WTC11 (cell line): Measurements from ENCODE around the gene MRPL55. TPM values are rescaled to one million over a fixed set of nuclear protein-coding genes. Genes with fewer than 3 reads are reported as not detected.

ENCODE experiments used
- ATAC-seq: fragments of 200-7000 bp; cut with Tn5 transposase; 2 replicates; pipeline ENCODE4 v1.10.0; 2021; ENCODE audit warnings: mild to moderate bottlenecking, moderate library complexity
- CTCF ChIA-PET: fragments of 300-600 bp; sonication (Branson Sonifier 250); formaldehyde crosslinking; loops from one replicate; lab custom pipeline; 2021; ENCODE audit warnings: antibody characterized with exemption; lab: Charles Lee
- POLR2A ChIA-PET: fragments of 350-600 bp; sonication (Branson Sonifier 250); formaldehyde crosslinking; loops from one replicate; lab custom pipeline; 2021; ENCODE audit warnings: antibody characterized with exemption; lab: Charles Lee
- DNase-seq: peaks from one replicate; pipeline ENCODE4 v3.0.0; 2021; ENCODE audit warnings: low spot score
- H3K27ac Mint-ChIP-seq: 2 replicates; pipeline ENCODE4 v1.8.0; 2021; ENCODE audit warnings: mixed read lengths
- H3K27me3 Mint-ChIP-seq: 2 replicates; pipeline ENCODE4 v1.8.0; 2021; ENCODE audit warnings: low read depth, mild to moderate bottlenecking, moderate library complexity, mixed read lengths
- H3K36me3 Mint-ChIP-seq: 2 replicates; pipeline ENCODE4 v1.8.0; 2021; ENCODE audit warnings: mixed read lengths
- H3K4me1 Mint-ChIP-seq: 2 replicates; pipeline ENCODE4 v1.8.0; 2022; ENCODE audit warnings: mixed read lengths
- H3K4me3 Mint-ChIP-seq: 2 replicates; pipeline ENCODE4 v1.8.0; 2021; ENCODE audit warnings: mild to moderate bottlenecking, moderate library complexity, mixed read lengths
- H3K9me3 Mint-ChIP-seq: 2 replicates; pipeline ENCODE4 v1.8.0; 2021; ENCODE audit warnings: mixed read lengths
- ATF2 ChIP-seq: sonication (generic); formaldehyde crosslinking; IDR thresholded peaks from 2 replicates; pipeline ENCODE4 v1.8.1; 2022; ENCODE audit warnings: low read depth, missing genetic modification reagents, borderline replicate concordance
- ATF3 ChIP-seq: sonication (generic); formaldehyde crosslinking; conservative IDR thresholded peaks from 2 replicates; pipeline ENCODE4 v1.8.1; 2022; ENCODE audit warnings: mild to moderate bottlenecking, missing genetic modification reagents
- FOXP1 ChIP-seq: sonication (generic); formaldehyde crosslinking; IDR thresholded peaks from 2 replicates; pipeline ENCODE4 v1.8.0; 2022; ENCODE audit warnings: missing genetic modification reagents, mild to moderate bottlenecking, moderate library complexity, borderline replicate concordance
- GABPB1 ChIP-seq: sonication (generic); formaldehyde crosslinking; IDR thresholded peaks from 2 replicates; pipeline ENCODE4 v1.8.1; 2023; ENCODE audit warnings: mild to moderate bottlenecking, missing genetic modification reagents
- IRF1 ChIP-seq: sonication (generic); formaldehyde crosslinking; IDR thresholded peaks from 2 replicates; pipeline ENCODE4 v1.8.0; 2023; ENCODE audit warnings: missing genetic modification reagents
- KAT7 ChIP-seq: sonication (generic); formaldehyde crosslinking; IDR thresholded peaks from 2 replicates; pipeline ENCODE4 v1.8.1; 2023; ENCODE audit warnings: missing genetic modification reagents, mild to moderate bottlenecking, borderline replicate concordance
- NR1H2 ChIP-seq: sonication (generic); formaldehyde crosslinking; IDR thresholded peaks from 2 replicates; pipeline ENCODE4 v1.9.0; 2021; ENCODE audit warnings: mild to moderate bottlenecking, moderate library complexity, missing genetic modification reagents
- NR2C2 ChIP-seq: sonication (generic); formaldehyde crosslinking; IDR thresholded peaks from 2 replicates; pipeline ENCODE4 v1.8.0; 2022; ENCODE audit warnings: mild to moderate bottlenecking, missing genetic modification reagents
- PREB ChIP-seq: sonication (generic); formaldehyde crosslinking; IDR thresholded peaks from 2 replicates; pipeline ENCODE4 v1.8.1; 2022; ENCODE audit warnings: mild to moderate bottlenecking, missing genetic modification reagents, moderate library complexity, borderline replicate concordance
- PRRX2 ChIP-seq: fragments of 250-450 bp; sonication (Bioruptor Pico); IDR thresholded peaks from 2 replicates; pipeline ENCODE4 v1.8.0; 2021; ENCODE audit warnings: mild to moderate bottlenecking
- TCF7 ChIP-seq: sonication (generic); formaldehyde crosslinking; IDR thresholded peaks from 2 replicates; pipeline ENCODE4 v1.8.0; 2022; ENCODE audit warnings: mild to moderate bottlenecking, low read depth, missing genetic modification reagents, moderate library complexity
- TP53 ChIP-seq: sonication (generic); formaldehyde crosslinking; IDR thresholded peaks from 2 replicates; pipeline ENCODE4 v1.8.1; 2023; ENCODE audit warnings: mild to moderate bottlenecking, missing genetic modification reagents
- ZBTB21 ChIP-seq: sonication (generic); formaldehyde crosslinking; IDR thresholded peaks from 2 replicates; pipeline ENCODE4 v1.8.1; 2023; ENCODE audit warnings: mild to moderate bottlenecking, missing genetic modification reagents, borderline replicate concordance
- ZNF121 ChIP-seq: sonication (generic); formaldehyde crosslinking; IDR thresholded peaks from 2 replicates; pipeline ENCODE4 v1.8.0; 2023; ENCODE audit warnings: missing genetic modification reagents
- ZNF232 ChIP-seq: sonication (generic); formaldehyde crosslinking; IDR thresholded peaks from 2 replicates; pipeline ENCODE4 v1.8.0; 2022; ENCODE audit warnings: mild to moderate bottlenecking, missing genetic modification reagents
- ZNF263 ChIP-seq: sonication (generic); formaldehyde crosslinking; IDR thresholded peaks from 2 replicates; pipeline ENCODE4 v1.8.1; 2022; ENCODE audit warnings: low read depth, mild to moderate bottlenecking, moderate library complexity, missing genetic modification reagents
- ZNF281 ChIP-seq: sonication (generic); formaldehyde crosslinking; IDR thresholded peaks from 2 replicates; pipeline ENCODE4 v1.8.0; 2023; ENCODE audit warnings: mild to moderate bottlenecking, missing genetic modification reagents
- ZNF317 ChIP-seq: sonication (generic); formaldehyde crosslinking; IDR thresholded peaks from 2 replicates; pipeline ENCODE4 v1.8.1; 2023; ENCODE audit warnings: low read depth, mild to moderate bottlenecking, moderate library complexity, missing genetic modification reagents, borderline replicate concordance
- total RNA-seq: library from RNA; stranded (reverse); gene quantifications from 3 replicates; pipeline ENCODE4 v1.2.3, GENCODE V29; 2021
- TF ChIP-seq, protein P1 (sequence below): sonication (generic); formaldehyde crosslinking; IDR thresholded peaks from 2 replicates; pipeline ENCODE4 v1.8.1; 2022; ENCODE audit warnings: low read depth, mild to moderate bottlenecking, moderate library complexity, missing genetic modification reagents, borderline replicate concordance
- TF ChIP-seq, protein P2 (sequence below): fragments of 250-450 bp; sonication (Bioruptor Pico); IDR thresholded peaks from 2 replicates; pipeline ENCODE4 v1.9.0; 2021; ENCODE audit warnings: mild to moderate bottlenecking
- TF ChIP-seq, protein P3 (sequence below): fragments of 250-450 bp; sonication (Bioruptor Pico); conservative IDR thresholded peaks from 2 replicates; pipeline ENCODE4 v1.9.0; 2021; ENCODE audit warnings: mild to moderate bottlenecking
- TF ChIP-seq, protein P4 (sequence below): fragments of 250-450 bp; sonication (Bioruptor Pico); IDR thresholded peaks from 2 replicates; pipeline ENCODE4 v1.9.0; 2021; ENCODE audit warnings: moderate library complexity, mild to moderate bottlenecking, inconsistent platforms, borderline replicate concordance

Gene MRPL55
- total RNA-seq, 1 experiment from 2014 or later = 66.9 TPM

GRCh38 chr1:228151180-228151925 is 42.3 kb upstream of the MRPL55 start:
- ChIA-PET CTCF (interaction anchor here (0.9 to 1.5 kb wide), 2 partner anchors 21 to 23 kb away, joined by 3 to 5 read pairs; no protein-coding TSS in a partner anchor), POLR2A (interaction anchor here (1.3 kb wide), 2 partner anchors 12 to 14 kb away, joined by 3 to 4 read pairs; partner anchors contain the start of gene IBA57)
- no peak overlapping the region for H3K4me3 Mint-ChIP-seq
- ATAC-seq (no peak), DNase-seq (peak; percentile 6)
- H3K9me3 Mint-ChIP-seq = no peaks in the 10 kb centered on the region
- H3K27ac Mint-ChIP-seq = 0 out of 2 replicates have a peak overlapping the region, but pooled peaks have one; percentile 8
- no peaks in the 10 kb centered on the region for H3K36me3 Mint-ChIP-seq
- no peak for TF ChIP-seq ZNF317
- no peak for TF ChIP-seq PRRX2 (CRISPR knock-in tag)
- no peak for TF ChIP-seq TP53
- no peak for TF ChIP-seq ATF2
- TF ChIP-seq NR1H2 (CRISPR knock-in tag) = no peak
- TF ChIP-seq, protein P1, sequence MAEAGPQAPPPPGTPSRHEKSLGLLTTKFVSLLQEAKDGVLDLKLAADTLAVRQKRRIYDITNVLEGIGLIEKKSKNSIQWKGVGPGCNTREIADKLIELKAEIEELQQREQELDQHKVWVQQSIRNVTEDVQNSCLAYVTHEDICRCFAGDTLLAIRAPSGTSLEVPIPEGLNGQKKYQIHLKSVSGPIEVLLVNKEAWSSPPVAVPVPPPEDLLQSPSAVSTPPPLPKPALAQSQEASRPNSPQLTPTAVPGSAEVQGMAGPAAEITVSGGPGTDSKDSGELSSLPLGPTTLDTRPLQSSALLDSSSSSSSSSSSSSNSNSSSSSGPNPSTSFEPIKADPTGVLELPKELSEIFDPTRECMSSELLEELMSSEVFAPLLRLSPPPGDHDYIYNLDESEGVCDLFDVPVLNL (CRISPR knock-in tag) = no peak
- TF ChIP-seq, protein P2, sequence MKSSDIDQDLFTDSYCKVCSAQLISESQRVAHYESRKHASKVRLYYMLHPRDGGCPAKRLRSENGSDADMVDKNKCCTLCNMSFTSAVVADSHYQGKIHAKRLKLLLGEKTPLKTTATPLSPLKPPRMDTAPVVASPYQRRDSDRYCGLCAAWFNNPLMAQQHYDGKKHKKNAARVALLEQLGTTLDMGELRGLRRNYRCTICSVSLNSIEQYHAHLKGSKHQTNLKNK (CRISPR knock-in tag) = no peak
- no peak for TF ChIP-seq FOXP1
- no peak for TF ChIP-seq ZBTB21 (CRISPR knock-in tag)
- no peak for TF ChIP-seq ZNF232
- TF ChIP-seq, protein P3, sequence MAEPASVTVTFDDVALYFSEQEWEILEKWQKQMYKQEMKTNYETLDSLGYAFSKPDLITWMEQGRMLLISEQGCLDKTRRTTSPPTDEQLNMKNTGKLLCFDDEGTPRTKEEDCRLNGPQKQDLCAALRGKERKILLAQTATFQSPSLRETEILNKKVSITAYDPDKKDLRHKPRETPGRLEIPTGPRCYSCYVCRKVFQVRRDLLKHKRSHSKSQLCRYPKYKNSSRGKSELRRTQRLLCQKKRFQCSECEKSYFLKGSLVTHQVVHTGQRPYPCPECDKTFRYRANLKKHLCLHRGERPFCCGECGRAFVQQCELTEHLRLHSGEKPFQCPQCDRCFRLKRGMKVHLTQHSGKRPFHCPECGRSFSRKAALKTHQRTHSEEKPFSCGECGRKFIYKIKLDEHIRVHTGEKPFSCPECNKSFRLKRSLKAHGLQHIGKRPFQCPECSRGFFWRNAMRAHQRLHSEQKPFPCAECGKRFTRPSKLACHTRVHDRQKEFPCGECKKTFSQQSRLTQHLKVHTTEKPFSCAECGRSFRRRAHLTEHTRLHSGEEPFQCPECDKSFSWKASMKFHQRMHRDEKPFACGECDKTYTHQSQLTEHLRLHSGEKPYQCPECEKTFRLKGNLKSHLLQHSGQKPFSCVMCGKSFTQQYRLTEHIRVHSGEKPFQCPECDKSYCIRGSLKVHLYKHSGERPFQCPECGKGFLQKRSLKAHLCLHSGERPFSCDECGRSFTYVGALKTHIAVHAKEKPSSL (CRISPR knock-in tag) = no peak
- no peak for TF ChIP-seq GABPB1 (CRISPR knock-in tag)
- TF ChIP-seq ZNF121 (CRISPR knock-in tag) = no peak
- no peak for TF ChIP-seq ZNF281 (CRISPR knock-in tag)
- H3K4me1 Mint-ChIP-seq = 0 out of 2 replicates have a peak, but pooled peaks cover 2% of the 10 kb centered on the region
- no peaks in the 10 kb centered on the region for H3K27me3 Mint-ChIP-seq

DNA sequence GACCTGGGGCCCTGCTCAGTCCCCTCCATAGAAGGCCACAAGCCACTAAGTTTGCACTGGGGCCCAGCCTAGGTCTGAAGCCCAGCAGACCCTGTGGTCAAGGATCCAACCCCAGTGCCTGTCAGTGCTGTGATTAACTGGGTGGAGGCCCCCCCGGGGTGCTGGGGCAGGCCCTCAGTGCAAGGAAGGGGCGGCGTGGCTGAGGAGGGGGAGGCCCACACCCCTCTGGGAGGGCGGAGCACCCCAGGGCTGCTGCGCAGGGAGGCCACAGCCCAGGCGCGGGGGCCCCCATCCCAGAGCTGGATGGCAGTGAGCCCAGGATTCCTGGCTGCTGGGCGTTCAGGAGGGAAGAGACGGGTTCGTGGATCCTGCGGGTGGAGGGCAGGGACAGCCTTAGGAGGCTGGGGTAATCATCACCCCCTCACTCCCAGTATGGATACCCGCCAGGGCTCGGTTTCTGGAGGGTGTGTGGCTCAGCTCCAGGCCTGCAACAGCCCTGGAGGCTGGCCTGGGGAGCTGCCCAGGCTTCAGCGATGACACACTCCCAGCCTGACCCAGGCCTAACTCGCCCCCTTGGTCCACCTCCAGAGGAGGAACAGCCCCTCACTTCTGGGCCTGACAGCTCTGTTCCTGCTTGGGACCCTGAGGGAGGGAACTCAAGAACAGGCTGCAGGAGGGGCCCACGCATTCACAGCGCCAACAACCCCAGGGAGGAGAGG is 41.5 kb upstream of the MRPL55 start:
- Mint-ChIP-seq H3K27ac (no peak overlapping the region), H3K4me3 (no peak overlapping the region), H3K27me3 (no peaks in the 10 kb centered on the region), H3K36me3 (no peaks in the 10 kb centered on the region), H3K4me1 (0 out of 2 replicates have a peak, but pooled peaks cover 2% of the 10 kb centered on the region), H3K9me3 (no peaks in the 10 kb centered on the region)
- ATAC-seq (no peak), DNase-seq (peak; percentile 9)
- POLR2A ChIA-PET = no interaction called here
- CTCF ChIA-PET = interaction anchor here (1.2 kb wide), 1 partner anchor 10 kb away, joined by 3 read pairs; the partner anchor contains the start of gene GUK1
- TF ChIP-seq, protein P4, sequence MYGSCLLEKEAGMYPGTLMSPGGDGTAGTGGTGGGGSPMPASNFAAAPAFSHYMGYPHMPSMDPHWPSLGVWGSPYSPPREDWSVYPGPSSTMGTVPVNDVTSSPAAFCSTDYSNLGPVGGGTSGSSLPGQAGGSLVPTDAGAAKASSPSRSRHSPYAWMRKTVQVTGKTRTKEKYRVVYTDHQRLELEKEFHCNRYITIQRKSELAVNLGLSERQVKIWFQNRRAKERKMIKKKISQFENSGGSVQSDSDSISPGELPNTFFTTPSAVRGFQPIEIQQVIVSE = no peak
- no peak for TF ChIP-seq TCF7 (CRISPR knock-in tag)
- TF ChIP-seq ZNF263 = no peak
- TF ChIP-seq KAT7 = no peak
- TF ChIP-seq IRF1 (CRISPR knock-in tag) = no peak
- TF ChIP-seq ATF3 = no peak
- TF ChIP-seq PREB (CRISPR knock-in tag) = no peak
- TF ChIP-seq NR2C2 (CRISPR knock-in tag) = no peak
